HG03025 (cell line): ENCODE data around the gene IER2.
"Not testable (repeated sequence)": the region's sequence is repeated elsewhere in the genome, so short reads cannot be mapped to it uniquely, and the experiment has no call there.

Experiments
- ATAC-seq: cut with Tn5 transposase; IDR thresholded peaks from one replicate; pipeline ENCODE4 v1.9.1; 2021; ENCODE audit warnings: mild to moderate bottlenecking, moderate library complexity; ENCODE audit not compliant: unreplicated experiment, low FRiP score

The IER2 gene

GRCh38 chr19:13162724-13163608, 12.8 kb downstream of the IER2 start:
- ATAC-seq: no peak

GRCh38 chr19:13163609-13164342, 13.6 kb downstream of the IER2 start:
- no peak for ATAC-seq

DNA sequence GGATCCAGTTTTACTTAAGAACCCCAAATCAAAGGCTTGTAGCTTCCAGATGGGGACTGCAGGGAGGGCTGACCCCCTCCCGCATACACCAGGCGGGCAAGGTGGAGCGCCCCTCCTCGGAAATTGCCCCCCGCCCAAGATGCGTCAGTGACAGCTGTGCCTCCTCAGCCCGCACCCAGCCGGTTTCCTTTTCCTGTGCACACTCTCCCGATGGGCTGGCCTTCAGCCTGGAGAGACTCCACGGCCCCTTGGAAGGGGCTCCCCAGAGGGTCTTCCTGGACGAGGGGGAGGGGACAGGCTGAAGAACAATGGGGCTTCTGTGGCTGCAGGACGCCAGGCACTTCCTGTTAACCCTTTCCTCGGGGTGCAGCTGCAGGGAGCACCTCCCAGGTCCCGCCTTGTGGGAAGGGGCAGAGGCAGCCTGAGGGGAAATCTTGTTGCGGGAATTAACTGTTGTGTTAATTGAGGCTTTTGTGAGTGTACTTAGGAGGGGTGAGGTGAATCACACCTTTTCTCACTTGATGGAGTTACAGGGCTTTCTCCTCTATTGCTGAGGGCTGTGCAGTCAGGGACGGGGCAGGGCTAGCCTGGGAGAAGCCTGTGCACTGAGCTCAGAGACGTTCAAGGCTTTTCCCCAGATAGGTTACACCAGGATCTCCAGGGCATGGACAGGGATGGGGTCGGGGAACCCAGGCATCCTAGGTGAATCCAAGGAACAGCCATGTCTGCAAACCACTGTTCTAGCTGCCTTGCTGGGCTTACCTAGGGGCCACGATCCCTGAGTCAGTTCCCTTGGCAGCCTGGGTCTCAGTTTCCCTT, 14.3 kb downstream of the IER2 start:
- ATAC-seq: no peak

DNA sequence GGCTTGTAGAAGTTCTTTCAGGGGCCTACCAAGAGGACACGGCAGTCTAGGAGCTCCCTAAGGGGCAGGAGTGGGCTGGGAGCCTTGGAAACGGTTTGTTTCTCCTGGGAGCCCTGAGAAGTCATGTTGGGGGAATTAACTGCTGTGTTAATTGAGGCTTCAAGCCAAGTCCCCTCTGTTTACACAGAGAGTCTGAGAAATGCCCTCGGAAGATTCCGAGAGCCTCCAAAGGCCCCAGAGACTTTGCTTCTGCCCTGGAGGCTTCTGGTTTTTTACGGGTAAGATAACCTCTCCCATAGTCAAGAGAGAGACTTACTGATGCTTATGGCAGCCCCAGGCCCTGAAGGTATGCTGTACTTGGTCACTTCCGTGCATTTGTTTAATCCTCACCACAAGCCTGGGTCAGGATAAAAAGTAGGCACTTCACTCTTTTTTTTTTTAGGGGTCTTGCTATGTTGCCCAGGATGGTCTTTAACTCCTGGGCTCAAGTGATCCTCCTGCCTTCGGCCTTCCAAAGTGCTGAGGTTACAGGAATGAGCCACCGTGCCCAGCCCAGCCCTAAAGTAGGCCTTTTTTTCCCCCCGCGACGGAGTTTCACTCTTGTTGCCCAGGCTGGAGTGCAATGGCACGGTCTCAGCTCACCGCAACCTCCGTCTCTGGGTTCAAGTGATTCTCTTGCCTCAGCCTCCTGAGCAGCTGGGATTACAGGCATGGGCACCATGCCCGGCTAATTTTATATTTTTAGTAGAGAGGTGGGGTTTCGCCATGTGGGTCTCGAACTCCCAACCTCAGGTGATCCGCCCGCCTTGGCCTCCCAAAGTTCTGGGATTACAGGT, 15.2 kb downstream of the IER2 start:
- no peak for ATAC-seq

GRCh38 chr19:13166151-13166550, 15.9 kb downstream of the IER2 start:
- ATAC-seq: not testable (repeated sequence)

- ATAC-seq: no peak
Measured at GRCh38 chr19:13169769-13170168, 19.6 kb downstream of the IER2 start.

GRCh38 chr19:13171146-13171545, 20.9 kb downstream of the IER2 start:
- ATAC-seq: no peak

DNA sequence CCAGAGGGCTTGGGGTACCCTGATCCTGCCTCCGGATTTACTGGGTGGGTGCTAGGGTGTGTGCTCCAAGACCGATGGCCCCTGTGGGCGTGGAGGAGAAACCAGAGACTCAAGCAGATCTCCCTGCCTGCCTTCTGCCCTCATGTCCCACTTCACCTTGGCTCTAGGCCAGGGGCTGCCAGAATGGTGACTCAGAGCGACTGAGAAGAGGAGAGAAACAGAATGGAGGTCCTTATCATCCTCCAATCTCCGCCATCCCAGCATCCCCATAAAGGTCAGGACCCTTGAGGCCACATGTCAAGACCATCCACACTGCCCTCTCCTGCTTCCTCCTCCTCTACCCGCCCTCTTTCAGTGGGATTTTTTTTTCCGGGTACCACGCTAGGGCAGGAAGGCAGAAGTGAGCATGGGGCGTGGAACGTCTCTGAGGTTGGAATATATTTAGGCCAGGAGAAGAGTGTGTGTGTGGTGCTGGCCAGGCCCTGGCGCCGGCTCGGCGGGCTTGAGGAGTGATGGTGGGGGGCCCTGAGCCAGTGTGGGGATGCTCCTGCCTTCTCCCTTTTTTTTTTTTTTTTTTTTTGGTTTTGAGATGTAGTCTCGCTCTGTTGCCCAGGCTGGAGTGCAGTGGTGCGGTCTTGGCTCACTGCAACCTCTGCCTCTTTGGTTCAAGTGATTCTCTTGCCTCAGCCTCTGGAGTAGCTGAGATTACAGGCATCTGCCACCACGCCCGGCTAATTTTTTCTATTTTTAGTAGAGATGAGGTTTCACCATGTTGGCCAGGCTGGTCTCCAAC, 22.3 kb downstream of the IER2 start:
- ATAC-seq: no peak

GRCh38 chr19:13173139-13173737, 23.0 kb downstream of the IER2 start:
- no peak for ATAC-seq

- no peak for ATAC-seq
Measured at GRCh38 chr19:13176345-13176744, 26.1 kb downstream of the IER2 start.

DNA sequence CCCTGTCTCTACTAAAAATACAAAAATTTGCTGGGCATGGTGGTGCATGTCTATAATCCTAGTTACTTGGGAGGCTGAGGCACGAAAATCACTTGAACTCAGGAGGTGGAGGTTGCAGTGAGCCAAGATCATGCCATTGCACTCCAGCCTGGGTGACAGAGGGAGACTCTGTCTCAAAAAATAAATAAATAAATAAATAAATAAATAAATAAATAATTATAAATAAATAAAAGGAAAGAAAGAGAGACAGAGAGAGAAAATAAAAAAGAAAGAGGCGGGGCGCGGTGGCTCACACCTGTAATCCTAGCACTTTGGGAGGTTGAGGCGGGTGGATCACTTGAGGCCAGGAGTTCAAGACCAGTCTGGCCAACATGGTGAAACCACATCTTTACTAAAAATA, 27.4 kb downstream of the IER2 start:
- ATAC-seq: not testable (repeated sequence)

DNA sequence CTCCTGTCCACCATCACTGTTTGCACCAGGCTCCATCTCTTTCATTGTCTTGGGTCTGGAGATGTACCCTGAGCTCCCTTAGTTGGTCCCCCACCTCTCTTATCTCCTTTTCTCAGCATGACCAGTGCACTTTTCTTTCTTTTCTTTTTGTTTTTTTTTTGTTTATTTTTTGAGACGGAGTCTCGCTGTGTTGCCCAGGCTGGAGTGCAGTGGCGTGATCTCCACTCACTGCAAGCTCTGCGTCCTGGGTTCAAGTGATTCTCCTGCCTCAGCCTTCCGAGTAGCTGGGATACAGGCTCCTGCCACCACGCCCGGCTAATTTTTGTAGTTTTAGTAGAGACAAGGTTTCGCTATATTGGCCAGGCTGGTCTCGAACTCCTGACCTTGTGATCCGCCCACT, 28.1 kb downstream of the IER2 start:
- not testable (repeated sequence) for ATAC-seq

DNA sequence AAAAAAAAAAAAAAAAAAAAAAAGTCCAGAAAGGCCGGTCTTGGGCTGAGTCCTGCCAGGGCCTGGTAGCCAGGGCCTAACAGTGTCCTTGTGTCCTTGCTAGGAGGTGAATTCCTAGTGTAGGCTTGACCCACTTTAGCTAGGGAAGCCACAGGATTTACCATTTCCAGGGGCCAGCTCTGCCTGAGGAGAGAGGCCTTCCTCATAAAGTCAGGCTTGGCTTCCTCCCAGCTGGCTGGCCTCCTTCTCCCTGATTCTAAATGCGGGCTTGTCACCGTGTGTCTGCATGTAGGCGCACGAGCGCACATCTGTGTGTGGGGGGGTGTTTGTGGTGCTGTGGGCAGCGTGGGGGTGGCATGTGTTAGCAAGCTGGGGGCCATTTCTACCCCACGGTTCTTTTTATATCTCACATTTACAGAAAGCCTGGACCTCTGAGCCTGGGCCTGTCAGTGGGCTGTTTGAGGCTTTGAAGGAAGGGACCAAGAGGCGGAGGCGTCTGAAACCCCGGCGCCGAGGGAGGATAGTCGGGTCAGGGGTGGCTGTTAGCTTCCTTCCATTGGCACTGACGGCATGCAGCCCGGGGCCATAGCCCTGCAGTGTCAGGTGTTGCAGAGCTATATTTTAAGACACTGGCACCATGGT, 31.7 kb downstream of the IER2 start:
- no peak for ATAC-seq

- ATAC-seq: not testable (repeated sequence)
Measured at GRCh38 chr19:13184926-13185325, 34.7 kb downstream of the IER2 start.

- not testable (repeated sequence) for ATAC-seq
Measured at GRCh38 chr19:13185763-13186657, 35.8 kb downstream of the IER2 start.

DNA sequence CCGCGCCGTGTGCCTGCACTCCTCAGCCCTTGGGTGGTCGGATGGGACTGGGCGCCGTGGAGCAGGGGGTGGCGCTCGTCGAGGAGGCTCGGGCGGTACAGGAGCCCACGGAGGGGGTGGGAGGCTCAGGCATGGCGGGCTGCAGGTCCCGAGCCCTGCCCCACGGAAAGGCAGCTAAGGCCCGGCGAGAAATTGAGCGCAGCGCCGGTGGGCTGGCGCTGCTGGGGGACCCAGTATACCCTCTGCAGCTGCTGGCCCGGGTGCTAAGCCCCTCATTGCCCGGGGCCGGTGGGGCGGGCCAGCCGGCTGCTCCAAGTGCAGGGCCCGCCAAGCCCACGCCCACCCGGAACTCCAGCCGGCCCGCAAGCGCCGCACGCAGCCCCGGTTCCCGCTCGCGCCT, 36.5 kb downstream of the IER2 start:
- ATAC-seq: not testable (repeated sequence)

DNA sequence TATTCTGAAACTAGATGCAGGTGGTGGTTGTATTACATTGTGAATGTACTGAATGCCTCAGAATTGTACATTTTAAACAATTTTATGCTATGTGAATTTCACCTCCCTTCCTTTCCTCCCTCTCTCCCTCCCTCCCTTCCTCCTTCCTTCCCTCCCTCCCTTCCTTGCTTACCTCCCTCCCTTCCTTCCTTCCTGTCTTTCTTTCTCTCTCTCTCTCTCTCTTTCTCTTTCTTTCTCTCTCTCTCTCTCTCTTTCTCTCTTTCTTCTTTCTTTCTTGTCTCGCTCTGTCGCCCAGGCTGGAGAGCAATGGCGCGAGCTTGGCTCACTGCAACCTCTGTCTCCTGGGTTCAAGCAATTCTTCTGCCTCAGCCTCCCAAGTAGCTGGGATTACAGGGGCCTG, 37.2 kb downstream of the IER2 start:
- ATAC-seq: no peak
